GM18867 (cell line): ENCODE measurements around the gene MB21D2.
A peak's percentile ranks its signal among the peaks of the same experiment; 100 is the strongest.

Experiments
- ATAC-seq: cut with Tn5 transposase; IDR thresholded peaks from one replicate; pipeline ENCODE4 v1.9.1; 2021; ENCODE audit warnings: mild to moderate bottlenecking, moderate library complexity; ENCODE audit not compliant: unreplicated experiment

MB21D2 gene

DNA sequence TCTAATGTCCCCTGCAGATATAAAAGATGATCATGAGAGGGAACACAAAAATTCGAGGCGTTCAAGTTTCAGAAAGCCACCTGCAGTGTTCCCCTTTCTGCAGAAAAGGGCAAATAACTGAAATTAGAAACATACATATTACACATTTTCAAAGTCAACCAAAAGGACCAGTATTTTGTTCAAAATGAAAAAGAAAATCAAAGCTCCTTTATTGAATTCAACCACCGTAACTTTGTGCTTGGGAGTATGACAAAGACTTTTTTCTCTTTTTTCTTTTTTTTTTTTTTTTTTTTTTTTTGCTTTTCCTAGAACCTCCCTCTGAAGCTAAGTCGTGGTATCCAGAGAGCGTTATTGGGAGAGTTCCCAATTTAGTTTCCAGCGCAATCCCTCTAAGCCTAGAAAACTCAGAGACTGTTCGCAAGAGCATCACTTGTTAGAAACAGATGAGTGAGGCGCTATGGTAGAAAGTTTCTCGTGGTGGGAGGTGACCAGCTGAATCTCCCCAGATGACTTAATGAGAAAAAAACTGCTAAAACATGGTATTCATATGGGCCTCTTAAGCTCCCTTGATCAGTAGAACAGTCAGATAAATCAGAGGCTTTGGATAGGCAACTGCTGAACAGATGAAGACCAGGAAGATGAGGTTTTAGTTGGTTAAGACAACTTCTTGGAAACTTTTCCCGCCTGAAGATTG lies 77.4 kb downstream of the MB21D2 start:
- ATAC-seq: peak; percentile 64

DNA sequence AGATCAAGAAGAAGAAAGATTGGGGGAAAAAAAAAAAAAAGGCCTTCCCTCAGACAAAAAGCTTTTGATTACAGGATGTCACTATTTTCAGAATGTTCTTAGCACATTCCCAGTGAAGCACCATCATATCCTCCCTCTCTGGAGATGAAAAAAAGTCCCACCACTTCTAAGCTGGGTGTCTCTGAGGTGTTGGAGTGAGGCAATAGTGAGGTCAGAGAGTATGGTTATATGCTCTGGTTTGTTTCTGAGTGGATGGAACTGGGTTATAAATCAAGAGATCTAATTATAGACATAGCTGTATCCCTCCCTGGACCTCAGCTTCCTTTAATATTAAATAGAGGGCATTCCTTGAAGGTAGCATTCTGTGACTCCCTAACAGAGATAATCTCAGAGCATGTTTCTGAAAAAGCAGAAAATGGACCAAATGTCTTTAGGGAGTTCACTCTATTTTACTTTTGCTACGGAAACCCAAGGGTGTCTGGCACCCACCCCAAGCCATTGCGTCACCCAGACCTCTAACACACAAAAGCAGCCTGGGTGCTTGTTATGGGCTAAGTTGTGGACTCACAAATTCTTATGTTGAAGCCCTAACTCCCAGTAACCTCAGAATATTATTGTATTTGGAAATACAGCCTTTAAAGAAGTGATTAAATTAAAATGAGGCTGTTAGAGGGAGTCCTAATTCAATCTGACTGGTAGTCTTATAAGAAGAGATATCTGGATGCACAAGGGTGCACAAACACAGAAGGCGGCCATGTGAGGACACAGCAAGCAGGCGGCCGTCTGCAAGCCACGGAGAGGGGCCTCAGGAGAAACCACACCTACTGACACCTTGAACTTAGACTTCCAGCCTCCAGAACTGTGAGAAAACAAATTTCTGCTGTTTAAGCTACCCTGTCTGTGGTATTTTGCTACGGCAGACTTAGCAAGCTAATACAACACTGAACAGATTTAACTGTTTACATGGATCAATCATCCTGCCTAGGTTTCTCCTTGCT lies 81.5 kb downstream of the MB21D2 start:
- ATAC-seq: no peak

- ATAC-seq: no peak
Observed at GRCh38 chr3:192834428-192834827, 83.2 kb downstream of the MB21D2 start.

GRCh38 chr3:192833177-192833890 lies 84.3 kb downstream of the MB21D2 start:
- no peak for ATAC-seq

DNA sequence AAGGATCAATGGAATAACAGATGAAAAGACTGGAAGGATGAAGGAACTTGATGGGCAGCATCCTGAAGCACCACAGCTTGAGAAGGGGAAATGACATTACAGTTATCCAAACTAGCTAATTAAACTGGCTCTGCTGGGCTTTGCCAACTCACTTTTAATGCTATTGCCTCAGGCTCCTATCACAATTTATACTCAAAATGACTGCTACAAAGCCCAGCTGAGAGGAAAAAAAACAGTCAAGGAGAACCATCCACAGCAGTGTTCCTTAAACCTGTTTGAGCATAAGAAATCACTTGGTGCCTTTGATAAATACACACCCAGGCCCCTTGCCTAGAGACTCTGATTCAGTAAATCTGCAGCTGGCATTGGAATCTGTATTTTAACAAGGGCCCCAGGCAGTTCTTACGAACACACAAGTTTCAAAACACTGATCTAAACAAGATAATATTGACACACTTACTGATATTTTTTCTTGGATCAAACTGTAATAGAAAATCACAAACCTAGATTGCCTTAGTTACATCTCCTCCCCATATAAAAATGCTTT lies 85.8 kb downstream of the MB21D2 start:
- no peak for ATAC-seq

DNA sequence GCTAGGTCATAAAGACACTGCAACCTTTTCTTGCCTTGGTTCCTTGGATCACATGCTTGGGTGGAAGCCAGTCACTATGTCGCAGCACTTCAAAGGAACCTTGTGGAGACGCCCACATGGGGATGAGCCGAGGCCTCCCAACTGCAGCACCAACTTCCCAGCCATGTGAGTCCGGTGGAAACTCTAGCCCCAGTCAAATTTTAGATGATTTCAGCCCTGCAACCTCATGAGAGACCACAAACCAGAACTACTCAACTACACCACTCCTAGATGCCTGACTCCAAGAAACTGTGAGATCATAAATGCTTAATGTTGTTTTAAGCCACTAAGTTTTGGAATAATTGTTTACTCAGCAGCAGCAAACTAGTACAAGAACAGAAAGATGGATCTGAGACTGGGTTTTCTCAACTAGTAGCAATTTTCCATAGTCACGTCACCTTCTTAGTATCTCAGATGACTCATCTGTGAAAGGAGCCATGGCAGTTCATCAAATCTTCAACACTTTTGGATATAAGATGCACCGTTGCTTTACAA lies 86.5 kb downstream of the MB21D2 start:
- ATAC-seq: peak; percentile 51

DNA sequence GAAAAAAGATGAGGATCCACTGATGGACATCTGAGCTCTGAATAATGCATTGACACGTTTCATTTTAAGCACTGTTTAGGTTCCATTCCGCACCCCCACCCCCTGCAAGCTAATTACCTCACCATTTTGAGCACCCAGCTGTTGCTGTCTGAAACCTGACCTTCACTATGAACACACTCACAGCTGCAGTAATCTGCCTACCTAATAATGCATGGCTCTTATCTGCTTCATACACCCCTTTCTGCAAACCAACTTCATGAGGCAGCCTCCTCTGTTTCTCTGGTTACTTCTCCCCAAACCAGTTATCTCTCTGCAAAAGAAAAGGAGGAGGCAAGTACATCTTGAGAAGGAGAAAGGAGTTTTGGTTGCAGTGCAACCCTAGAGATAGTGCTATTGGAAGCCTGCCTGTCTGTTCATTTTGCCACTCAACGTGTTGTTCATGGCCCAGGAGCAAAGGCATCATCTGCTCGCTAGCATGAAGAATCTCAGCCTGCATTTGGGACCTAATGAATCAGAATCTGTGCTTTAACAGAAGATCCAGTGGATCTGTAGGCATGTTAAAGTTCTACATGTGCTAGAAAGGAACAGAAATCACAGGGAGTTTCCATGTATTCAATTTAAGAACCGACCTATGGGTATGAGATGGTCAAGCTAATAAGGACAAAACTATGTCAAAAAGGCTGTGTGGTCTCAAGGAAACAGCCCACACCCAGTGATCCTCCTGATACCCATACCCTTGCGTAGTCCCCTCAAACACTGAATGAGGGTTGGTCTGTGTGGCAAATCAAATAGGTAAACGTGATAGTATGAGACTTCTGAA lies 87.2 kb downstream of the MB21D2 start:
- ATAC-seq: peak; percentile 73

- no peak for ATAC-seq
Observed at GRCh38 chr3:192827863-192828594, 89.6 kb downstream of the MB21D2 start.

DNA sequence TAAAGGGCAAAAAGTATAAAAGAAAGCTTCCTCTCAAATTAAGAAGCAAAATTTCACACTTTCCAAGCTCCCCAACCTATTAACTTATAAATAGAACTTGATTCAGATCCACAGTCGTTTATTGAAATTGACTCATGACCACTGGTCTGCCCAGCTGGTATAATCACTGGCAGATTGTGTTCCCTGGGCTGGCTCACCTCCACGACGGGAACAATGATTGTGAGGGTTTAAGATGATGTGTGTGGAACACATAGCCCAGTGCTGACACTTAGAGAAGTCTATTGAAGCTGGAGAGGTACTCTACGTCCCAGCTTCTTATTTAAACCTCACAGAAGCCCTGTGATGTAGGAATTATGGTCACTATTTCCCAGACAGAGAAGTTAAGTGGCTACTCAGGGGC lies 90.4 kb downstream of the MB21D2 start:
- no peak for ATAC-seq

DNA sequence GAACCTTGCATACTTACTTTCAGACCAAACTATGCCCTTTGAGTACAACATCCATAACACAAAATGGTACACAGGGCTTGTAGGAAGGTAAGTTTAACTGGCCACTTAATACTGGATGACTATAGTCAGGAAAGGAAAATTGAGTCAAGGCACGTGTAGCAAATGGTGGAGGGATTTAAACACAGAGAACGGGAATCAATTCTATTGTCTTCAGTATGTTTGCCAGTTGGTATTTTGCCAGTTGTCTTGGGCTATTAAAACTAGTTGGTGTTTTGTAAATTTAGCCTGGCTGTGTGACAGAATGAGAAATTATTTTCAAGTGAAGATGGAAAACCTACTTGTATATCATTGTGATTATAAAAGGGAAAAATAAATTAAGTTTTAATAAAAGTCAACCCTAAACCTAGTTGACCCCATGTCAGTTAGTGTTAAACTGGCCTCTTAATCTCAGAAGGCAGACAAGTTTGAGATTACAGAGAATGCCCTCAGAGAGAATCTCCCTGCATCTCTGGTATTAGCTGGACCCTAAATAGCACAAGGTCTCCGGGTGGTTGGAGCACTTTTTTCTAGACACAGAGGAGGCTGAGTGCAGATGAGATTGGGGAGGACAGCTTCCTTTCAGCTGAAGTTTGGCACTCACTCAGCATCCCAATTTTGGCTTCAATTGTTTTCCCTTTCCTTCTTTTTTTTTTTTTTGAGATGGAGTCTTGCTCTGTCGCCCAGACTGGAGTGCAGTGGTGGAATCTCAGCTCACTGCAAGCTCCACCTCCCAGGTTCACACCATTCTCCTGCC lies 91.2 kb downstream of the MB21D2 start:
- ATAC-seq: no peak

DNA sequence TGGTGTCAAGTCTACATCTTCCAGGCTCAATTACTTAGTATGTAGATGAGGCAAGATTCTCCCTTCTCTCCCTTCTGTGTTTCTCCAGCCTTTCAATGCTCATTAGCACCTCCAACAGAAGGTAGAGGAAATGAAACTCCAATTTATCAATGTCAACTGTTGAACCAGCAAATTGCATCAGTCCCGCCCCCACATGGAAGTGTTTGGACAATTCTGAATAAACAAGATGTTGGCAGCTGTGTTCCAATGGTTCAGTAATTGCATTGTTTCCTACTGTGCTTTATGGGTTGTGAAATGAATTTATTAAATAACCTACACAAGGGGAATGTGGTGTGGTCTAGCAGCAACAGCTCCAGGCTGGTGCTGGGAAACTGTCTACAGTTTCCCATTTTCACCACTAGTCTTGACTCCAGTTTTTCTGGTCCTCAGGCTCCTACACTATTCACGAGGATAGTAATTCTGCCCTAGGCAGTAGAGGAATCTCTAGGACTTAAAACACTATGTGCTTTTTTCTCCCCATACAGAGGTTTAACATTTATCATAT lies 91.9 kb downstream of the MB21D2 start:
- peak; percentile 65 for ATAC-seq

DNA sequence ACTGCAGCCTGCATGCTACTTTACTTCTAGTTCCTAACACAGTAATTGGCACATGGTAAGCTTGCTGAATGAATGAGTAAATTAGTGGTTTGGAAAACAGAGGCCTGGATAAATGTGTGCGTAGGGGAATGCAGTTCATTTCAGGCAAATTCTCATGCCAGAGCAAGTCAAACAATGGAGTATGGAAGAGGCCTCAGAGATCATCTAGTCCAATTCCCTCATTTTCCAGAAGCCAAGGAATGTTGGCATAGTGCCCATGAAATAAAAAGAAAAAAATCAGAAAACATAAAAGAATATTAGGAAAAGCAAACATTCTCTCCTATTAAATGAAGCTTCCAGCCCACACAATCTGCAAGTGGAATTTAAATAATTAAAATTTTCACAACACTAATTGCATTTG lies 92.4 kb downstream of the MB21D2 start:
- no peak for ATAC-seq

DNA sequence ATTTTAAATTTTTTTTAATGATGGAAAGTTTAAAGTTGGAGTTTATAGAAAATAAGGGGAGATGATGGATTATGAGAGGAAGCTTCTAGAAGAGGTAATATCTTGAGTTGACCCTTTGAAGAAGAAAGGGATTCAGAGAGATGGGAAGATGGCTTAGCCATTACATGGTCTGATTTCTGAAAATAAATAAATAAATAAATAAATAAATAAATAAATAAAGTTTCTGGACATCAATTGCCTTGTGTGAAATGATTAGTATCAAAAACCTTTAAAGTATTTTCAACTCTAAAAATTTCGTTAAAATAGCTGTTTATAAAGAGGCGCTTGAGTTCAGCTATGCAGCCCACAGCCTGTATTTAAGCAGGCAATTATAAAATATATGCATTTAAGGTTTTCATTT lies 93.3 kb downstream of the MB21D2 start:
- ATAC-seq: no peak

GRCh38 chr3:192821161-192821560 lies 96.5 kb downstream of the MB21D2 start:
- ATAC-seq: no peak

DNA sequence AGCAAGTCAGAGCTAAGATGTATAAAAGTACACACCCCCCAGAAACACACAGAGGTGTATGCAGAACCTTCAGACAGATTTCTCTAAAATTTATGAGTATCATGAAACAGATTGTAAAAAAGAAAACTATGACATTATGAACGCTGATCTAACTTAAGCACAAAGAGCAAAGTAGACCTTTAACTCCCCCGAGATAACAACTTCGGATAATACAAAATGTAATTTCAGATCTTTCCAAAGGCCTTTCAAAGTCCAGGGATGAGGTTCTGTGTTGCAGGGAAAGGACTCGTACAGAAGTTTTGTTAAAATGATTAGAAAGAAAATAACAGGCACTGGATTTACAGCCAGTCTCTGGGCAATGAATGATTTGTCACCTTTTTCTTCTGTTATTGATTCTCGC lies 97.5 kb downstream of the MB21D2 start:
- no peak for ATAC-seq

DNA sequence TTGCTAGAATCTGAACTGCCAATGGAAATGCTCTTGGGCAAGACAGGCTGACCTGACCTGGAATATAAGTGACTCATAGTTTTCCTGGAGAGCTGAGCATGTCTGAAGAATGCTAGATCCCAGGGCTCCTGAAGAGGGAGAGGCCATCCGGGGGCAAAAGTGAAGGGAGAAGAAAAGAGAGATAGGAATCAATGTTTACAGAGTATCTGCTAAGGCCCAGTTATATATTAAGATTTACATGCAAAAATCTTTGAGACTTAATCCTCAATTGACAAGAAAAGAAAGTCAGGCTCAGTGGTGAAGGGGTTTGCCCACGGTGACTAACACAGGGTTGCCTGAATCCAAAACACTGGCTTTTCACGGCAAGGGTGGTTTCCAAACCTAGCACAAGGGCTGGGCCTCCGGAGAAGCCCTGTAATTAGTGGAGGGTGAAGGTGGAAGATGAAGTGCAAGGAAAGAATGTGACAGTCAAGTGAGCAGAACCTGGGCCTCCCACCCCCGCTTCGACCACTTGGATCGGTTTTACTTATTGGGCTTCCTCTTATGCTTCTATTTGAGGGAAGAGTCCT lies 98.6 kb downstream of the MB21D2 start:
- ATAC-seq: peak; percentile 70

GRCh38 chr3:192818126-192818525 lies 99.5 kb downstream of the MB21D2 start:
- no peak for ATAC-seq

GRCh38 chr3:192817506-192817905 lies 100.2 kb downstream of the MB21D2 start:
- ATAC-seq: no peak
